ENCODE data around the gene TMEM229B.

Gene TMEM229B

GRCh38 chr14:67515386-67516079 lies 27.0 kb upstream of the TMEM229B start:
- DNase-seq: peak; percentile 26

GRCh38 chr14:67514650-67515385 lies 26.3 kb upstream of the TMEM229B start:
- peak; percentile 64 for DNase-seq

- DNase-seq: peak; percentile 46
Observed at GRCh38 chr14:67514203-67514607, 25.7 kb upstream of the TMEM229B start.

GRCh38 chr14:67513631-67514108 lies 25.1 kb upstream of the TMEM229B start:
- no peak for DNase-seq

- no peak for DNase-seq
Observed at GRCh38 chr14:67512463-67513310, 24.2 kb upstream of the TMEM229B start.

GRCh38 chr14:67510836-67511235 lies 22.3 kb upstream of the TMEM229B start:
- no peak for DNase-seq

GRCh38 chr14:67510121-67510520 lies 21.6 kb upstream of the TMEM229B start:
- DNase-seq: no peak

GRCh38 chr14:67508956-67509355 lies 20.4 kb upstream of the TMEM229B start:
- DNase-seq: no peak

GRCh38 chr14:67505254-67505653 lies 16.7 kb upstream of the TMEM229B start:
- no peak for DNase-seq

GRCh38 chr14:67503331-67503730 lies 14.8 kb upstream of the TMEM229B start:
- DNase-seq: no peak

- no peak for DNase-seq
Observed at GRCh38 chr14:67502867-67503266, 14.3 kb upstream of the TMEM229B start.

- DNase-seq: no peak
Observed at GRCh38 chr14:67501670-67502069, 13.1 kb upstream of the TMEM229B start.

- DNase-seq: no peak
Observed at GRCh38 chr14:67500981-67501380, 12.5 kb upstream of the TMEM229B start.

GRCh38 chr14:67497716-67498115 lies 9.2 kb upstream of the TMEM229B start:
- DNase-seq: no peak

GRCh38 chr14:67497216-67497615 lies 8.7 kb upstream of the TMEM229B start:
- no peak for DNase-seq

GRCh38 chr14:67495827-67496226 lies 7.3 kb upstream of the TMEM229B start:
- DNase-seq: no peak

GRCh38 chr14:67493092-67493717 lies 4.7 kb upstream of the TMEM229B start:
- DNase-seq: no peak

- no peak for DNase-seq
Observed at GRCh38 chr14:67492538-67492937, 4.0 kb upstream of the TMEM229B start.

GRCh38 chr14:67491741-67492507 lies 3.4 kb upstream of the TMEM229B start:
- no peak for DNase-seq

GRCh38 chr14:67491285-67491684 lies 2.8 kb upstream of the TMEM229B start:
- no peak for DNase-seq

- no peak for DNase-seq
Observed at GRCh38 chr14:67490196-67490595, 1.7 kb upstream of the TMEM229B start.

GRCh38 chr14:67487332-67487731 lies 1.2 kb downstream of the TMEM229B start:
- no peak for DNase-seq
